GF-D8 (cell line): Measurements from ENCODE around the gene HSPBAP1.
"Not testable (repeated sequence)": the region's sequence is repeated elsewhere in the genome, so short reads cannot be mapped to it uniquely, and the experiment has no call there.

ENCODE experiments used
- DNase-seq: peaks from one replicate; lab custom pipeline; 2025; lab: John Stamatoyannopoulos, UW

The HSPBAP1 gene

GRCh38 chr3:122785231-122785630 is 8.4 kb downstream of the HSPBAP1 start:
- DNase-seq, result no peak

GRCh38 chr3:122784436-122784835 is 9.2 kb downstream of the HSPBAP1 start:
- DNase-seq, result no peak

- DNase-seq, result no peak
Measured at GRCh38 chr3:122782804-122783203, 10.8 kb downstream of the HSPBAP1 start.

- DNase-seq, result no peak
Measured at GRCh38 chr3:122777563-122777962, 16.1 kb downstream of the HSPBAP1 start.

- no peak for DNase-seq
Measured at GRCh38 chr3:122776675-122777468, 16.8 kb downstream of the HSPBAP1 start.

GRCh38 chr3:122774564-122774963 is 19.1 kb downstream of the HSPBAP1 start:
- DNase-seq, result no peak

- DNase-seq, result no peak
Measured at GRCh38 chr3:122773944-122774509, 19.6 kb downstream of the HSPBAP1 start.

- no peak for DNase-seq
Measured at GRCh38 chr3:122772827-122773226, 20.8 kb downstream of the HSPBAP1 start.

GRCh38 chr3:122770521-122771202 is 23.0 kb downstream of the HSPBAP1 start:
- no peak for DNase-seq

- no peak for DNase-seq
Measured at GRCh38 chr3:122767540-122768372, 25.9 kb downstream of the HSPBAP1 start.

- no peak for DNase-seq
Measured at GRCh38 chr3:122766430-122766829, 27.2 kb downstream of the HSPBAP1 start.

GRCh38 chr3:122760453-122761271 is 33.0 kb downstream of the HSPBAP1 start:
- DNase-seq, result no peak

GRCh38 chr3:122758877-122759560 is 34.6 kb downstream of the HSPBAP1 start:
- DNase-seq, result no peak

GRCh38 chr3:122755491-122755890 is 38.1 kb downstream of the HSPBAP1 start:
- DNase-seq, result no peak

- DNase-seq, result no peak
Measured at GRCh38 chr3:122754929-122755328, 38.7 kb downstream of the HSPBAP1 start.

- no peak for DNase-seq
Measured at GRCh38 chr3:122748347-122748746, 45.3 kb downstream of the HSPBAP1 start.

- DNase-seq, result not testable (repeated sequence)
Measured at GRCh38 chr3:122747295-122747694, 46.3 kb downstream of the HSPBAP1 start.

- DNase-seq, result no peak
Measured at GRCh38 chr3:122745369-122746021, 48.1 kb downstream of the HSPBAP1 start.

GRCh38 chr3:122743581-122744120 is 50.0 kb downstream of the HSPBAP1 start:
- DNase-seq, result no peak

GRCh38 chr3:122742234-122742633 is 51.4 kb downstream of the HSPBAP1 start:
- DNase-seq, result no peak
